K562 (cell line): Measurements from ENCODE around the gene C12orf43. TPM values are rescaled to one million over a fixed set of nuclear protein-coding genes. Genes with fewer than 3 reads are reported as not detected.

Experiments used
- CREB3 ChIP-seq: fragments of 450-650 bp; conservative IDR thresholded peaks from 2 replicates; pipeline ENCODE4 v1.6.1; 2016; ENCODE audit warnings: missing genetic modification characterization, low read depth, mild to moderate bottlenecking, missing compliant biosample characterization, moderate library complexity
- DMBX1 ChIP-seq: fragments of 250-450 bp; sonication (Bioruptor Pico); IDR thresholded peaks from 2 replicates; pipeline ENCODE4 v1.8.0; 2022; ENCODE audit warnings: inconsistent platforms, mild to moderate bottlenecking, moderate library complexity, borderline replicate concordance
- ELF1 ChIP-seq: fragments of 200-800 bp; sonication (Bioruptor generic); IDR thresholded peaks from 2 replicates; pipeline ENCODE4 v1.6.1; 2016; ENCODE audit warnings: missing genetic modification characterization, missing compliant biosample characterization
- EP400 ChIP-seq: fragments of 450-650 bp; IDR thresholded peaks from 2 replicates; pipeline ENCODE4 v1.6.1; 2017; ENCODE audit warnings: antibody characterized with exemption, mild to moderate bottlenecking, moderate library complexity
- HDGF ChIP-seq: fragments of 450-650 bp; IDR thresholded peaks from 2 replicates; pipeline ENCODE4 v1.6.1; 2016
- KLF13 ChIP-seq: fragments of 450-650 bp; IDR thresholded peaks from 2 replicates; pipeline ENCODE4 v1.6.1; 2016; ENCODE audit warnings: missing genetic modification characterization, low read depth, mild to moderate bottlenecking, missing compliant biosample characterization, moderate library complexity, borderline replicate concordance
- PATZ1 ChIP-seq: fragments of 250-450 bp; sonication (Bioruptor Pico); IDR thresholded peaks from 2 replicates; pipeline ENCODE4 v1.5.0; 2020; ENCODE audit warnings: mild to moderate bottlenecking, borderline replicate concordance
- PBX2 ChIP-seq, 2 experiments: IDR thresholded peaks in 1 of 2; conservative IDR thresholded peaks in 1 of 2; 2 replicates each; pipeline ENCODE4 v1.6.1; 2016; ENCODE audit warnings: low read depth in 2 of 2, mild to moderate bottlenecking in 1 of 2, missing compliant biosample characterization in 1 of 2, missing genetic modification characterization in 1 of 2, moderate library complexity in 1 of 2
- PCBP2 ChIP-seq: fragments of 200-400 bp; formaldehyde crosslinking; IDR thresholded peaks from 2 replicates; pipeline ENCODE4 v1.6.1; 2018; ENCODE audit warnings: low read length, low read depth, mild to moderate bottlenecking, moderate library complexity; ENCODE audit not compliant: poor library complexity, severe bottlenecking
- SRSF1 ChIP-seq: fragments of 200-400 bp; formaldehyde crosslinking; IDR thresholded peaks from 2 replicates; pipeline ENCODE4 v1.6.1; 2017; ENCODE audit warnings: mild to moderate bottlenecking, low read depth, low read length, moderate library complexity
- TEAD1 ChIP-seq, 2 experiments: fragments of 450-650 bp in 1 of 2; sonication (generic) in 1 of 2; formaldehyde crosslinking; IDR thresholded peaks; 2 replicates each; pipeline versions ENCODE4 v1.4.0 to v1.8.0; 2020 to 2022; ENCODE audit warnings: mild to moderate bottlenecking in 2 of 2, missing genetic modification reagents in 1 of 2
- ZC3H4 ChIP-seq: sonication (generic); formaldehyde crosslinking; IDR thresholded peaks from 2 replicates; pipeline ENCODE4 v1.9.0; 2021; ENCODE audit warnings: missing genetic modification reagents, borderline replicate concordance
- ZNF121 ChIP-seq: sonication (generic); formaldehyde crosslinking; conservative IDR thresholded peaks from 2 replicates; pipeline ENCODE4 v1.8.0; 2022; ENCODE audit warnings: missing genetic modification reagents
- ZNF140 ChIP-seq: fragments of 250-450 bp; sonication (Bioruptor Pico); IDR thresholded peaks from 2 replicates; pipeline ENCODE4 v1.8.0; 2021; ENCODE audit warnings: moderate library complexity, mild to moderate bottlenecking, inconsistent platforms
- ZNF316 ChIP-seq: fragments of 450-650 bp; IDR thresholded peaks from 2 replicates; pipeline ENCODE4 v1.6.1; 2016
- ZNF449 ChIP-seq: fragments of 250-450 bp; sonication (Bioruptor Pico); IDR thresholded peaks from 2 replicates; pipeline ENCODE4 v1.8.0; 2022; ENCODE audit warnings: moderate library complexity, mild to moderate bottlenecking, inconsistent platforms
- polyA plus RNA-seq, 8 experiments: library from polyadenylated mRNA; depleted of rRNA in 4 of 8; stranded (reverse) in 5 of 8; unstranded in 3 of 8; fragments of >200 nt; fragmentation: Nextera tagmentation in 2 of 8; fragmentation: Illumina TruSeq in 1 of 8; extraction: Ambion mirVana in 2 of 8; extraction: Trizol in 1 of 8; gene quantifications; 2 replicates each; pipeline versions ENCODE4 v1.2.1 to v1.2.3, GENCODE V29; 2011 to 2014; ENCODE audit warnings: inconsistent platforms in 1 of 8, missing spikeins in 1 of 8
- total RNA-seq, 7 experiments: library from RNA; depleted of rRNA in 6 of 7; stranded (reverse); fragments of >200 nt in 6 of 7; fragmentation: Illumina TruSeq in 2 of 7; extraction: Trizol in 2 of 7; gene quantifications; 2 replicates each; pipeline versions ENCODE4 v1.2.1 to v1.2.3, GENCODE V29; 2011 to 2021; ENCODE audit warnings: low replicate concordance in 1 of 7
- TF ChIP-seq, protein P1 (sequence below), 3 experiments: fragments of 200-800 bp in 1 of 3; sonication (Bioruptor generic) in 1 of 3; sonication (generic) in 1 of 3; formaldehyde crosslinking in 1 of 3; IDR thresholded peaks; 2 replicates each; pipeline versions ENCODE4 v1.6.1 to v1.8.0; 2016 to 2022; ENCODE audit warnings: mild to moderate bottlenecking in 2 of 3, missing compliant biosample characterization in 2 of 3, missing genetic modification characterization in 2 of 3, missing genetic modification reagents in 1 of 3

The C12orf43 gene
- total and polyA plus RNA-seq, 9 of the 15 experiments (the other 6 are each of a cell fraction or from before 2014, with no cell fraction given) = 4.3 to 22.2 (median 16.8) TPM

- peak; percentile 81 for TF ChIP-seq ZNF449 (CRISPR knock-in tag)
- TF ChIP-seq CREB3 (tag) = peak; percentile 99
- no peak for TF ChIP-seq PCBP2
- peak; percentile 93 for TF ChIP-seq ZNF140 (CRISPR knock-in tag)
- no peak for TF ChIP-seq SRSF1
- TF ChIP-seq ELF1 (tag) = 0 out of 2 replicates have a peak, but pooled peaks have one; percentile 18
- peak; percentile 49 for TF ChIP-seq EP400
- peak in 1 of 2 experiments; percentile 88; a peak in 2 of 4 replicates for TF ChIP-seq TEAD1 (CRISPR knock-in tag; IDR thresholded peaks at IDR 0.05)
- TF ChIP-seq ZNF121 (CRISPR knock-in tag) = peak; percentile 46
- TF ChIP-seq HDGF = no peak
- TF ChIP-seq ZNF316 = peak; percentile 25; the same call in 1 of the 2 replicates
- TF ChIP-seq PBX2 (CRISPR knock-in tag; IDR thresholded peaks at IDR 0.05; ENCODE audit: low read depth) = no peak
- peak; percentile 74 for TF ChIP-seq PBX2 (tag; conservative IDR thresholded peaks at IDR 0.05; ENCODE audit: low read depth)
- peak; percentile 71; the same call in 1 of the 2 replicates for TF ChIP-seq KLF13
- TF ChIP-seq, protein P1, sequence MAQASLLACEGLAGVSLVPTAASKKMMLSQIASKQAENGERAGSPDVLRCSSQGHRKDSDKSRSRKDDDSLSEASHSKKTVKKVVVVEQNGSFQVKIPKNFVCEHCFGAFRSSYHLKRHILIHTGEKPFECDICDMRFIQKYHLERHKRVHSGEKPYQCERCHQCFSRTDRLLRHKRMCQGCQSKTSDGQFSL (CRISPR knock-in tag; IDR thresholded peaks at IDR 0.05) = no peak
- TF ChIP-seq, protein P1 (tag; IDR thresholded peaks at IDR 0.05) = peak in 1 of 2 experiments; percentile 96; a peak in 2 of 4 replicates
- TF ChIP-seq DMBX1 (CRISPR knock-in tag) = peak; percentile 99
- no peak for TF ChIP-seq PATZ1 (CRISPR knock-in tag)
- no peak for TF ChIP-seq ZC3H4 (CRISPR knock-in tag)
These were observed 1.7 kb upstream of the C12orf43 start (continued) for GRCh38 chr12:121017966-121018491.
